ENCODE results near the gene ABCA7.
"Not testable (repeated sequence)": the region's sequence is repeated elsewhere in the genome, so short reads cannot be mapped to it uniquely, and the experiment has no call there.

ABCA7 gene

GRCh38 chr19:1018393-1018792 lies 21.5 kb upstream of the ABCA7 start:
- no peak for DNase-seq

- DNase-seq, result no peak
Measured at GRCh38 chr19:1018932-1019615, 20.8 kb upstream of the ABCA7 start.

DNA sequence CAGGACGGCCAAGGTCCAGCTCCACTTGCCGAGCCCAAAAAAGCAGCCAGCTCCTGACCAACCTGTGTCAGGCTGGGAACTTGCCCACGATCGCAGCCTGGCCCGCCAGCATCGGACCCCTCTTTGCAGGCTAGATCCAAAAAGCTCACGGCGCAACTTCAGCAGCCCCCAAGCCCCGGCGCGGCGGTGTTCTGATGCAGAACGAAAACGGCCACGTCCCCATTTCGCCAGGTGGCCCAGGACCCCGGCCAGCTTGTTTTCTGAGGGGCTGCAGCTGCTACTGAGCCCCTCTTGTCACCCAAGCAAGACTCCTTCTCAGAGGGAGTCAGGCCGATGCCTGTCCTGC lies 20.3 kb upstream of the ABCA7 start:
- DNase-seq, result no peak

DNA sequence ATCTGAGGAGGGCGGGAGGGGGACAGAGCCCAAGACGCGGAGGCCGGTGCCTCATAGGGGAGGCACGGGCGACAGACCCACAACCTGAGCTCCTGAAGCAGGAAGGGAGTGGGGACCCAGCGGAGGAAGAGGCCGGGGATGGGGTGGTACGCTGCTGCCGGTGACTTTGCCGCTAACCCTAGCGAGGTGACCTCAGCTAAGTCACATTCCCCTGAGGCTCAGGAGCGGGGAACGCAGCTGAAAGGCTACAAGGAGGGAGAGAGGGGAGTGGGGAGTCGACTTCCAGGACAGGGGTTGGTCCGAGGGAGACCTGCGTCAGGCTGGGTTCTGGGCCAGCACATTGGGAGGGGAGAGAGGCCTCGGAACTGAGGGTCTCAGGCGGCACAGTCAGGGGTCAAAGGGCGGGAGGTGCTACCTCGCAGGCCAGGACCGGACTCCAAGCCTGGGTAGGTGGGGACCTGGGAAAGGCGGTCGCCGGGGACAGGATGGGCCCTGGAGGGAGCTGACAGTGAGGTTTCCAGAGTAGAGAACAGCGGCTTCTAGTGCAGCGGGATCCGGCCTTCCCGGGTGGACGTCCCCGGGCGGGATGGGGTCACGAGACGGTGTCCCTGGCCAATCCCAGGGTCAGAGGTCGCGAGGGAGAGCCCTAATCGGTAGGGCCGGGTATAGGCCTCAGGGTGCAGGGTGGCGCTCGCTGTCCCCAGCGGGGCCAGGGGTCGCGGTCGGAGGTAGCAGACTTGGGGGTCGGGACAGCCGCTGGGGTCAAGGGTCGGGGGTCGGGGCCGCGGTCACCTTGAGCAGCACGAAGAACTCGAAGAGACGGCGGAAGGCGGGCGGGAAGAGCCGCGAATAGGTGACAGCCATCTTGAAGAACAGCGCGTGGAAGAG lies 19.7 kb upstream of the ABCA7 start:
- peak; percentile 53 to 58 for DNase-seq

DNA sequence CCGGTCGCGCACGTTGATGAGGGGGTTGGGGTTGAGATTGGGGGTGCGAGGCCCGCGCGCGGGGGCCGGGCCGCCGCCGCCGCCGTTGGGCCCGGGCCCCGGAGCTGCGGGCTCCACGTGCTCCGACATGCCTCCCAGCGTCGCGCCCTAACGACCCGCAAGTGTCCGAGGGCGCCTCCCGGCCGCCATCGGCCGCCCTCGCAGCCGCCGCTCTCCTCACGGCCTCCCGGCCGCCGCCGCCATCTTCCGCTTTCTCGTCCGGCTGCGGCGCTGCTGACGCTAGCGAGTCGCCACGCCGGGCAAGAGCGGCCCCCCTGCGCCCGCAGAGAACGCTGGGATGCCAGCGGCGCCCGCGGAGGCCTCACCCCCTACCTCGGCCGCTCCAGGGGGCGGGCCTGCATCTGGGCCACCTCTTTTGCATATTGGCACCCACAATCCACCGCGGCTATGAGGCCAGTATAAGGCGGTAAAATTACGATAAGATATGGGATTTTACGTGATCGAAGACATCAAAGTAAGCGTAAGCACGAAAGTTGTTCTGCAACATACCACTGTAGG lies 19.0 kb upstream of the ABCA7 start, which contains the start of gene TMEM259:
TMEM259 (minus strand) TSS at position 256 of the 558 bp plus-strand sequence; CDS start at position 129, 127 bp downstream.
- peak; percentile 98 for DNase-seq

DNA sequence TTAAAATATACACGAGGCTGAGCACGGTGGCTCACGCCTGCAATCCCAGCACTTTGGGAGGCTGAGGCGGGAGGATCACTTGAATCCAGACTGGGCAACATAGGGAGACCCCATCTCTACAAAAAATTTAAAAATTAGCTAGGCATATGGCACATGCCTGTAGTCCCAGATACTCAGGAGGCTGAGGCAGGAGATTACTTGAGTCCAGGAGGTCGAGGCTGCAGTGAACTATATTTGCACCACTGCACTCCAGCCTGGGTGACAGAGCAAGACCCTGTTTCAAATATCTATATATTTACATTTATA lies 16.1 kb upstream of the ABCA7 start:
- not testable (repeated sequence) for DNase-seq

- DNase-seq, result not testable (repeated sequence)
Measured at GRCh38 chr19:1025080-1025479, 14.8 kb upstream of the ABCA7 start.

DNA sequence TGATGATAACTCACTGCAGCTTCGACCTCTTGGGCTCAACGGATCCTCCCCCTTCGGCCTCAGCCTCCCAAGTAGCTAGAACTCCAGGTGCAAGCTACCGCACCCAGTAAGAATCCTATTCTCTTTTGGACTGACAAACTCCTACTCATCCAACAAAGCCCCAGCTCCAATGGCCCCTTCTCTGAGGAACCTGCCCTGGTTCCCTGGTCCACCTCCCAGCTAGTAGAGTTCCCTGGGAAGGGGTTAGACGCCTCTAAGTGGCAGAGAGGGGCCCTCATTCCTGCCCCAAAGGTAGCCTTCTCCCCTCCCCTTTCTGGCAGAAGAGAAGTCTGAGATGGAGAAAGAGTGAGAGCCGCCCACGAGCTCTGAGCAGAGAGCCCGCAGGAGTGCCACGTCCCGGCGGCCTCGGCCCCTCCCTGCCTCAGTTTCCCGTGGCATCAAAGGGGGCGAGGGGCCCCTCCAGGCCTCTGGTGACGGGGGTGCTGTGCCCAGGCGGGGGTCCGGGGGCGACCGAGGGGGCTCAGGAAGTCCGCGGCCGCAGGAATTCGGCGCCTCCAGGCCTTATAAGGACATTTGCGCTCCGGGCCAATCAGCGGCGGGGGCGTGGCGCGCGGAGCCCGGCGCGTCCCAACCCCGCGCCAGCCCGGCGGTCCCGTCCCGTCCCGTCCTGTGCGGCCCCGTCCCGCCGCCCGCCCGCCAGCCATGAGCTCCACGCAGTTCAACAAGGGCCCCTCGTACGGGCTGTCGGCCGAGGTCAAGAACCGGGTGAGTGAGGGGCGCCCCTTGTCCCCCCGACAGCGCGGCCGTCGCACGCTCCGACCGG lies 13.7 kb upstream of the ABCA7 start, which contains the start of gene CNN2:
CNN2 (plus strand) TSS at position 649 of the 823 bp plus-strand sequence; CDS start at position 703, 54 bp downstream.
- peak; percentile 81 to 85 for DNase-seq

- DNase-seq, result peak; percentile 60
Measured at GRCh38 chr19:1026783-1027649, 12.9 kb upstream of the ABCA7 start.

GRCh38 chr19:1027650-1028061 lies 12.3 kb upstream of the ABCA7 start:
- peak in 1 of 2 experiments; percentile 53 for DNase-seq

GRCh38 chr19:1028062-1028926 lies 11.6 kb upstream of the ABCA7 start:
- peak; percentile 56 to 67 for DNase-seq

- DNase-seq, result no peak
Measured at GRCh38 chr19:1032264-1032867, 7.5 kb upstream of the ABCA7 start.

- DNase-seq, result no peak
Measured at GRCh38 chr19:1035998-1036621, 3.8 kb upstream of the ABCA7 start.

DNA sequence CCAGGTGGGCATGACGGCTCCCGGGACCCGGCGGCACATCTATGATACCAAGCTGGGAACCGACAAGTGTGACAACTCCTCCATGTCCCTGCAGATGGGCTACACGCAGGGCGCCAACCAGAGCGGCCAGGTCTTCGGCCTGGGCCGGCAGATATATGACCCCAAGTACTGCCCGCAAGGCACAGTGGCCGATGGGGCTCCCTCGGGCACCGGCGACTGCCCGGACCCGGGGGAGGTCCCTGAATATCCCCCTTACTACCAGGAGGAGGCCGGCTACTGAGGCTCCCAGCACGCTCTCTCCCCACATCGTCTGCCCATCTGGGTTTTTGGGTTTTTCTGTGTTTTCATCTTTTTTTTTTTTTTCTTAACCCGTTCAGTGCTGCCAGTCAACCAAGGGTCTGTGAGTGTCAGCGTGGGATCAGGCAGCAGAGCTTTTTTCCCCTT lies 2.3 kb upstream of the ABCA7 start:
- DNase-seq, result no peak

DNA sequence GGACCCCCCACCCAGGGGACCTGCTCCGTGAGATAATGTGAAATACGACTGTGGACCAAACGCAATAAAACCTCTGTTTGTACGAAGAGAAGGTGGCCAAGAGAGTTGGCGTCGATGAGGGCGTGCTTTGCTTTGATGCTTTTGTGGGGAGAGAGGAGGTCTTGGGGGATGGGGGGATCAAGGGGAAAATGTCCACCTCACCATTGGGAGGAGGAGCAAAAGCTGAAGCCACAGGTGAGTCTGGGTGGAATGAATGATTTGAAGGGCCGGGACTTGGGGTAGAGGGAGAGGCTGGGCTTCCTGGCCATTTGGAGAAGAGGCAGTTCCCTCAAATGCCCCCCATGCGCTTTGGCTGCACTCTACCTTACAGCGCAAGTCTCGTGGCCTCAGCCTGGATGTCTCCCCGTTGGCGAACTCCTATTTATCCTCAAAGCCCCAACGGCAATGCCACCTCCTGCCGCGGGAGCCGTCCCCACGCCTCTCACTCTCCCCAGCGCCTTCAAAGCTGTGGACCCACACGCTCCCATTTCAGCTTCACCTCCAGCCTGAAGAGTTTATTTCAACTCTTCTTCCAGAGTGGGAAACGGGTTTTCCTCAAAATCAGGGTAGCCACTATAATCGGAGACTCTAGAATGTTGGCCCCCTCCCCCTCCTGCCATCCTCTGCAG lies 795 bp upstream of the ABCA7 start:
- DNase-seq, result no peak

GRCh38 chr19:1040476-1041271 lies 767 bp downstream of the ABCA7 start:
- DNase-seq, result peak; percentile 93 to 95

DNA sequence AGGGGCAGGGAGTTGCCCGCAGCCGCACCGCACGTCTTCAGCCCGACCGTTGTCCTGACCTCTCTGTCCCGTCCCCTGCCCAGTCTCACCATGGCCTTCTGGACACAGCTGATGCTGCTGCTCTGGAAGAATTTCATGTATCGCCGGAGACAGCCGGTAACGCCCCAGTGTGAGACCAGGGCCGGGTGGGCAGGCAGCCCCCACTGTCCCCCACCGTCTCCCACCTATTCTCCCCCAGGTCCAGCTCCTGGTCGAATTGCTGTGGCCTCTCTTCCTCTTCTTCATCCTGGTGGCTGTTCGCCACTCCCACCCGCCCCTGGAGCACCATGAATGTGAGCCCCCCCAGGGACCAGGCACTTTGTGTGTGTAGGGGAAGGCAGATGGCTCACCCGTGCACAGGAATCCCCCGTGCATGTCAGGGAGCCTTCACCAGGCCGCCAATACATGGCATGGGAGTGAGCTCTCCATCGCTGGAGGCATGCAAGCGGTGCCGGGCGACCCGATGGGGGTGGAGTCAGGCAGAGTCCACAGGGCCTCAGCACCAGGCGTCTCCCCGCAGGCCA lies 1.4 kb downstream of the ABCA7 start:
- no peak for DNase-seq

Measured in activated T-cell treated with anti-CD3 and anti-CD28 coated beads, Interleukin-2, amount 50 U/mL, for 48 hours (primary cell).